ENCODE results near the gene EFNA1.

Gene EFNA1

GRCh38 chr1:155176544-155177071 lies 48.9 kb downstream of the EFNA1 start:
- peak; percentile 61 for DNase-seq

GRCh38 chr1:155177192-155177917 lies 49.7 kb downstream of the EFNA1 start:
- no peak for DNase-seq

GRCh38 chr1:155177918-155178281 lies 50.2 kb downstream of the EFNA1 start:
- DNase-seq, result no peak

- no peak for DNase-seq
Observed at GRCh38 chr1:155178441-155179111, 50.9 kb downstream of the EFNA1 start.

GRCh38 chr1:155179112-155180031 lies 51.7 kb downstream of the EFNA1 start:
- DNase-seq, result no peak

- DNase-seq, result no peak
Observed at GRCh38 chr1:155181371-155182051, 53.8 kb downstream of the EFNA1 start.

GRCh38 chr1:155182052-155182550 lies 54.4 kb downstream of the EFNA1 start:
- no peak for DNase-seq

- no peak for DNase-seq
Observed at GRCh38 chr1:155183775-155184221, 56.1 kb downstream of the EFNA1 start.

- DNase-seq, result no peak
Observed at GRCh38 chr1:155184351-155184811, 56.7 kb downstream of the EFNA1 start.

Data from DMS79 treated with DMSO at 0.1 percent for 48 hours (cell line).